GM23248 (cell line): ENCODE results near the gene AKT2. TPM values are rescaled to one million over a fixed set of nuclear protein-coding genes. Genes with fewer than 3 reads are reported as not detected.

Experiments used
- DNase-seq: peaks from one replicate; pipeline ENCODE4 v3.0.0-alpha.2; 2015
- H2AFZ ChIP-seq: fragments of 200-600 bp; sonication (generic); 2 replicates; pipeline ENCODE4 v1.6.1; 2016; ENCODE audit warnings: antibody characterized with exemption
- H3F3A ChIP-seq: fragments of 200-600 bp; sonication (generic); 2 replicates; pipeline ENCODE4 v1.6.1; 2016; ENCODE audit warnings: mild to moderate bottlenecking, antibody characterized with exemption, mixed run types; ENCODE audit not compliant: insufficient read depth
- H3K27ac ChIP-seq: fragments of 200-600 bp; sonication (generic); 2 replicates; pipeline ENCODE4 v1.5.1; 2016; ENCODE audit warnings: mild to moderate bottlenecking
- H3K27me3 ChIP-seq: fragments of 200-600 bp; sonication (generic); replicated peaks from 2 replicates; pipeline ENCODE4 v1.6.1; 2016; ENCODE audit warnings: mild to moderate bottlenecking; ENCODE audit not compliant: insufficient read depth
- H3K36me3 ChIP-seq: fragments of 200-600 bp; sonication (generic); 2 replicates; pipeline ENCODE4 v1.6.1; 2016; ENCODE audit warnings: low read depth, mild to moderate bottlenecking
- H3K4me1 ChIP-seq: fragments of 200-600 bp; sonication (generic); 2 replicates; pipeline ENCODE4 v1.6.1; 2016; ENCODE audit warnings: mild to moderate bottlenecking; ENCODE audit not compliant: insufficient read depth
- H3K4me2 ChIP-seq: fragments of 200-600 bp; sonication (generic); one replicate; pipeline ENCODE4 v1.6.1; 2016; ENCODE audit warnings: mild to moderate bottlenecking; ENCODE audit not compliant: unreplicated experiment
- H3K4me3 ChIP-seq: fragments of 200-600 bp; sonication (generic); 2 replicates; pipeline ENCODE4 v1.5.1; 2016; ENCODE audit warnings: mild to moderate bottlenecking
- H3K79me2 ChIP-seq: fragments of 200-600 bp; sonication (generic); 2 replicates; pipeline ENCODE4 v1.6.1; 2016; ENCODE audit warnings: mild to moderate bottlenecking; ENCODE audit not compliant: insufficient read depth
- H3K9ac ChIP-seq: fragments of 200-600 bp; sonication (generic); 2 replicates; pipeline ENCODE4 v1.6.1; 2016; ENCODE audit warnings: mild to moderate bottlenecking
- H3K9me2 ChIP-seq: fragments of 200-600 bp; sonication (generic); 2 replicates; pipeline ENCODE4 v1.6.1; 2016; ENCODE audit warnings: mixed run types, mild to moderate bottlenecking, moderate library complexity; ENCODE audit not compliant: insufficient read depth
- H3K9me3 ChIP-seq: fragments of 200-600 bp; sonication (generic); one replicate; pipeline ENCODE4 v1.6.1; 2017; ENCODE audit warnings: low read depth
- H4K20me1 ChIP-seq: fragments of 200-600 bp; sonication (generic); 2 replicates; pipeline ENCODE4 v1.6.0; 2016; ENCODE audit not compliant: insufficient read depth
- EZH2 ChIP-seq: fragments of 200-600 bp; sonication (generic); IDR thresholded peaks from 2 replicates; pipeline ENCODE4 v1.6.1; 2018; ENCODE audit warnings: antibody characterized with exemption, mild to moderate bottlenecking; ENCODE audit not compliant: insufficient read depth, poor library complexity, severe bottlenecking
- EZH2phosphoT487 ChIP-seq: fragments of 200-600 bp; sonication (generic); IDR thresholded peaks from 2 replicates; pipeline ENCODE4 v1.6.1; 2018; ENCODE audit warnings: antibody characterized with exemption, moderate library complexity, mild to moderate bottlenecking, low read depth; ENCODE audit not compliant: insufficient read depth
- WGBS, 2 experiments: methylation state at CpG; one replicate each; pipeline ENCODE4 v1.1.6; 2015 to 2017; ENCODE audit warnings: low lambda C conversion rate in 2 of 2, low coverage in 1 of 2; ENCODE audit errors: missing lambda C conversion rate in 2 of 2; 5-methylcytosine and 5-hydroxymethylcytosine counted together
- in situ Hi-C: fragments of 300-500 bp; cut with MboI; formaldehyde crosslinking; loops from 2 replicates; pipeline ENCODE4 v1.15.0; 2020
- polyA plus RNA-seq: library from polyadenylated mRNA; unstranded; fragments of >200 nt; fragmentation: Nextera tagmentation; extraction: Ambion mirVana; gene quantifications from 2 replicates; pipeline ENCODE4 v1.2.1, GENCODE V29; 2016
- total RNA-seq: library from RNA; depleted of rRNA; stranded (reverse); fragments of >200 nt; shearing (Covaris generic); gene quantifications from 2 replicates; pipeline ENCODE4 v1.2.3, GENCODE V29; 2014

Gene AKT2
- total and polyA plus RNA-seq, 2 experiments from 2014 or later: 41.5 to 123 TPM

DNA sequence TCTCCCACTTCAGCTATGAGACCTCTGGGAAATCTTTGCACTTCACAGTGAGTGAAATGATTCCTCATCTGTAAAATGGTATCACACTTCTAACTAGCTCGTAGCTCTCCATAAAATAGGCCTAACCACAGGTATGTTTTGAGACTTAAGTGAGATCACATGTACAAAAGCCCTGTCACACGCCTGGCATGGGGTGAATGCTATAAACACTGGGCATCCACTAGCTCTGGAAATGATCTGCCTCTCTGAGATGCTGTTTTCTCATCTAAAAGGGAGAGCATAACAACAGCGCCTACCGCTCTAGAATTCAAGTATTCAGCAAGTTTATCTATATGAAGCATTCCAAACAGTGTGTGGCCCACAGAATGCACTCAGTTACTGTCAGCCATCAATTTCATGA lies 2.2 kb downstream of the AKT2 start:
- DNase-seq: peak; percentile 61
- Histone ChIP-seq H3K4me2 (peak overlapping the region; percentile 85), H3K4me3 (peak overlapping the region; percentile 81; the same call in 1 of the 2 replicates), H3K9me2 (no peaks in the 10 kb centered on the region), H3K79me2 (peaks cover 71% of the 10 kb centered on the region), H2AFZ (no peak overlapping the region), H3F3A (peaks cover 10% of the 10 kb centered on the region; the same call in 1 of the 2 replicates), H3K9ac (peak overlapping the region; percentile 88), H4K20me1 (no peaks in the 10 kb centered on the region), H3K9me3 (no peaks in the 10 kb centered on the region), H3K4me1 (peaks cover 54% of the 10 kb centered on the region), H3K27ac (peak overlapping the region; percentile 72), H3K27me3 (no peaks in the 10 kb centered on the region), H3K36me3 (no peaks in the 10 kb centered on the region)
- 76 to 82% methylated on average over 4 of the region's 4 CpGs for WGBS, 2 experiments
- in situ Hi-C loops: no loop called here
- TF ChIP-seq EZH2 (no peak), EZH2phosphoT487 (no peak)

- WGBS, 2 experiments: 90 to 93% methylated on average over 6 of the region's 6 CpGs
- H3K27ac ChIP-seq: peak overlapping the region; percentile 72; the same call in 1 of the 2 replicates
- H3K36me3 ChIP-seq: no peaks in the 10 kb centered on the region
- H3K4me3 ChIP-seq: no peak overlapping the region
- H3K4me2 ChIP-seq: no peak overlapping the region
- H3K9me3 ChIP-seq: no peaks in the 10 kb centered on the region
- H4K20me1 ChIP-seq: no peaks in the 10 kb centered on the region
- H3K9ac ChIP-seq: no peak overlapping the region; the same call in 1 of the 2 replicates
- peaks cover 10% of the 10 kb centered on the region; the same call in 1 of the 2 replicates for H3F3A ChIP-seq
- H3K4me1 ChIP-seq: peaks cover 57% of the 10 kb centered on the region
- H3K27me3 ChIP-seq: no peaks in the 10 kb centered on the region
- in situ Hi-C loops: no loop called here
- H3K9me2 ChIP-seq: no peaks in the 10 kb centered on the region
- peaks cover 78% of the 10 kb centered on the region for H3K79me2 ChIP-seq
- DNase-seq: no peak
- no peak overlapping the region for H2AFZ ChIP-seq
- TF ChIP-seq EZH2phosphoT487: no peak
- TF ChIP-seq EZH2: no peak
Observed at GRCh38 chr19:40282209-40282580, 3.0 kb downstream of the AKT2 start.

- peaks cover 84% of the 10 kb centered on the region for H3K79me2 ChIP-seq
- peaks cover 57% of the 10 kb centered on the region for H3K4me1 ChIP-seq
- H3K27me3 ChIP-seq: no peaks in the 10 kb centered on the region
- 55 to 57% methylated on average over 14 of the region's 14 CpGs for WGBS, 2 experiments
- no peaks in the 10 kb centered on the region for H3K36me3 ChIP-seq
- in situ Hi-C loops: no loop called here
- no peaks in the 10 kb centered on the region for H3K9me2 ChIP-seq
- no peaks in the 10 kb centered on the region for H4K20me1 ChIP-seq
- no peak overlapping the region for H2AFZ ChIP-seq
- peak; percentile 46 for DNase-seq
- H3K27ac ChIP-seq: peak overlapping the region; percentile 18; the same call in 1 of the 2 replicates
- no peak overlapping the region for H3K4me3 ChIP-seq
- peak overlapping the region; percentile 33; the same call in 1 of the 2 replicates for H3K9ac ChIP-seq
- H3F3A ChIP-seq: peaks cover 6% of the 10 kb centered on the region; the same call in 1 of the 2 replicates
- H3K4me2 ChIP-seq: no peak overlapping the region
- no peaks in the 10 kb centered on the region for H3K9me3 ChIP-seq
- TF ChIP-seq EZH2phosphoT487: no peak
- TF ChIP-seq EZH2: no peak
Observed at GRCh38 chr19:40281381-40282208, 3.5 kb downstream of the AKT2 start.

GRCh38 chr19:40280608-40281221 lies 4.4 kb downstream of the AKT2 start:
- peaks cover 1% of the 10 kb centered on the region; the same call in 1 of the 2 replicates for H3F3A ChIP-seq
- no peak overlapping the region; the same call in 1 of the 2 replicates for H3K27ac ChIP-seq
- peaks cover 93% of the 10 kb centered on the region for H3K79me2 ChIP-seq
- no peaks in the 10 kb centered on the region for H4K20me1 ChIP-seq
- 57 to 58% methylated on average over 10 of the region's 10 CpGs for WGBS, 2 experiments
- 0 out of 2 replicates have a peak overlapping the region, but pooled peaks have one; percentile 33 for H3K9ac ChIP-seq
- in situ Hi-C loops: no loop called here
- H3K4me3 ChIP-seq: no peak overlapping the region
- peak overlapping the region; percentile 60 for H3K4me2 ChIP-seq
- peaks cover 53% of the 10 kb centered on the region for H3K4me1 ChIP-seq
- no peak overlapping the region for H2AFZ ChIP-seq
- DNase-seq: no peak
- H3K9me3 ChIP-seq: no peaks in the 10 kb centered on the region
- no peak for TF ChIP-seq EZH2phosphoT487
- no peak for TF ChIP-seq EZH2
- H3K27me3 ChIP-seq: no peaks in the 10 kb centered on the region
- no peaks in the 10 kb centered on the region for H3K36me3 ChIP-seq
- no peaks in the 10 kb centered on the region for H3K9me2 ChIP-seq
